Skeletal muscle tissue (tissue), 4 donors: Measurements from ENCODE around the gene ADAMTSL1. TPM values are rescaled to one million over a fixed set of nuclear protein-coding genes. Genes with fewer than 3 reads are reported as not detected.
A peak's percentile ranks its signal among the peaks of the same experiment; 100 is the strongest.

Experiments used
- H3K27ac ChIP-seq: one replicate; pipeline ENCODE4 v1.7.0; 2013; ENCODE audit warnings: mild to moderate bottlenecking, low read depth, low read length, inconsistent platforms
- H3K27me3 ChIP-seq, 3 donors: one replicate each; pipeline ENCODE4 v1.7.0; 2013; ENCODE audit warnings: low read length in 3 of 3; ENCODE audit not compliant: control insufficient read depth in 3 of 3, insufficient read depth in 3 of 3
- H3K36me3 ChIP-seq, 3 donors: one replicate each; pipeline ENCODE4 v1.7.0; 2013; ENCODE audit warnings: low read length in 3 of 3; ENCODE audit not compliant: control insufficient read depth in 3 of 3, insufficient read depth in 3 of 3
- H3K4me1 ChIP-seq, 3 donors: one replicate each; pipeline ENCODE4 v1.7.0; 2013; ENCODE audit warnings: low read length in 3 of 3, mild to moderate bottlenecking in 3 of 3; ENCODE audit not compliant: control insufficient read depth in 3 of 3, insufficient read depth in 3 of 3
- H3K4me3 ChIP-seq, 3 donors: one replicate each; pipeline ENCODE4 v1.7.0; 2013; ENCODE audit warnings: low read length in 3 of 3
- H3K9ac ChIP-seq, 3 donors: one replicate each; pipeline ENCODE4 v1.7.0; 2013; ENCODE audit warnings: low read length in 3 of 3, mild to moderate bottlenecking in 3 of 3, moderate library complexity in 2 of 3, low read depth in 1 of 3
- H3K9me3 ChIP-seq, 3 donors: one replicate each; pipeline ENCODE4 v1.7.0; 2013; ENCODE audit warnings: low read length in 3 of 3; ENCODE audit not compliant: control insufficient read depth in 3 of 3
- total RNA-seq: library from RNA; depleted of rRNA; stranded (reverse); fragments of >200 nt; gene quantifications from one replicate; pipeline ENCODE4 v1.2.3, GENCODE V29; 2014
- donor health status: Osteomylitis.

Gene ADAMTSL1
- total RNA-seq, 1 donor from 2014 or later: 18.3 TPM

GRCh38 chr9:18786196-18786595 is 312.2 kb downstream of the ADAMTSL1 start:
- Histone ChIP-seq H3K4me1 (peaks cover 0 to 11% (median 3%) of the 10 kb centered on the region in 3 donors), H3K9me3 (no peaks in the 10 kb centered on the region), H3K4me3 (no peak overlapping the region), H3K36me3 (no peaks in the 10 kb centered on the region), H3K9ac (no peak overlapping the region), H3K27me3 (no peaks in the 10 kb centered on the region), H3K27ac (peak overlapping the region; percentile 66)

DNA sequence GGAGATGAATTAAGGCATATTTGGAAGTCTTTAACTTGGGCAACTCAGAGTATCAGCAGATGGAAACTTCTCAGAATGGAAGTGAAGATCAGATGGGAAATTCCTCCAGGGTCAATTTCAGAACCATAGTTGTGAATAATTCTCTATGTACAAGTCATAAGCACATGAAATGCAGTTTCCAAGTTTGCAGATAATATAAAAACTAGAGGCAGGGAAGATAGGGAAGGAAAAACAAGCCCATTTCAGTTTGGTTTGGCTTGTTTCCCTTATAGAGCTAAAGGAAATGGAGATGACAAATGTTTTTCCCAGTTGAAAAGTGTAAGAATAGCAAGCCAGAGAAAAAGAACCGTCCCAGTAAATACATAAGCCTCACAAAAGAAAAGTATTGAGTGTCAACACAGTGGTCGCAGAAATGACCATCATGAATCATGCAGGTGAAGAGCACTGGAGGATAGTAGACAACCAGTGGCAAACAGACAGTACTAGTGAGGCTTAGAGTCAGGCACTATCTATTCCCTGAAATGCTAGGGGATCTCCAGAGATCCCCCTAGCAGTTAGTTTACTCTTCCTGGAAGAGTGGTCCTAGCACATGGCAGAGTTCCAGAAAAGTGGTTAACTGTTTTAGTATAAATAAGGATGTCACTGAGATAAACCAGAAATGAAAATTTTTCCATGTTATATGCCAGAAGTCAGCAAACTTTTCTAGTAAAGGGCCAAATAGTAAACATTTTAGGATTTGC is 313.1 kb downstream of the ADAMTSL1 start:
- Histone ChIP-seq H3K27ac (peak overlapping the region; percentile 66), H3K9me3 (no peaks in the 10 kb centered on the region), H3K4me3 (peak overlapping the region in 1 of 3 donors; percentile 19), H3K27me3 (no peaks in the 10 kb centered on the region), H3K36me3 (no peaks in the 10 kb centered on the region), H3K9ac (no peak overlapping the region), H3K4me1 (peaks cover 0 to 11% (median 3%) of the 10 kb centered on the region in 3 donors)

DNA sequence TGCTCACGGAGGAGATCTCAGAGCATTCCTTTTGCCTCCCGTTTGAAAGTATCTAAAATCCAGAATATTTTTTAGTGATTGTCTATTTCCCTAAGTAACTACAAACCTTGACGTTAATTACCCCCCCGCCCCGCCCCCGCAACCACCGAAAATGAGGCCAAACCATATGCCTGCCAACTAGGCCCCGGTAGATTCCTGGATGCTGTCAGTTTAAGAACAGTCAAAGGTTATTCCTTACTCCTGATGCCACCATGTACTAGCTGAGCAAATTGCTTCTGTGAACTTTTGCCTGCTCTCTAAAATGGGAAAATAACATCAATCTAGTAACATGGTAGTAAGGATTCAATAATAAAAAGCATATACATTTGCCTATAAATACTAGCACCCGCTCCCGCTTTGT is 314.3 kb downstream of the ADAMTSL1 start:
- peaks cover 0 to 11% (median 3%) of the 10 kb centered on the region in 3 donors for H3K4me1 ChIP-seq
- no peaks in the 10 kb centered on the region for H3K27me3 ChIP-seq
- H3K36me3 ChIP-seq: no peaks in the 10 kb centered on the region
- H3K27ac ChIP-seq: peak overlapping the region; percentile 66
- no peak overlapping the region for H3K9ac ChIP-seq
- H3K9me3 ChIP-seq: no peaks in the 10 kb centered on the region
- no peak overlapping the region for H3K4me3 ChIP-seq

- no peaks in the 10 kb centered on the region for H3K27me3 ChIP-seq
- peaks cover 0 to 10% (median 2%) of the 10 kb centered on the region in 3 donors for H3K4me1 ChIP-seq
- H3K4me3 ChIP-seq: no peak overlapping the region
- no peaks in the 10 kb centered on the region for H3K9me3 ChIP-seq
- no peak overlapping the region for H3K9ac ChIP-seq
- no peaks in the 10 kb centered on the region for H3K36me3 ChIP-seq
- no peak overlapping the region for H3K27ac ChIP-seq
These were observed 317.1 kb downstream of the ADAMTSL1 start for GRCh38 chr9:18791074-18791473.

- no peak overlapping the region for H3K4me3 ChIP-seq
- no peak overlapping the region for H3K27ac ChIP-seq
- H3K36me3 ChIP-seq: no peaks in the 10 kb centered on the region
- H3K27me3 ChIP-seq: no peaks in the 10 kb centered on the region
- H3K9ac ChIP-seq: no peak overlapping the region
- peaks cover 0 to 7% (median 0%) of the 10 kb centered on the region in 3 donors for H3K4me1 ChIP-seq
- H3K9me3 ChIP-seq: no peaks in the 10 kb centered on the region
These were observed 319.2 kb downstream of the ADAMTSL1 start for GRCh38 chr9:18793122-18793521.

- H3K27me3 ChIP-seq: no peaks in the 10 kb centered on the region
- no peak overlapping the region for H3K9ac ChIP-seq
- H3K27ac ChIP-seq: no peak overlapping the region
- H3K4me3 ChIP-seq: no peak overlapping the region
- H3K36me3 ChIP-seq: no peaks in the 10 kb centered on the region
- no peaks in the 10 kb centered on the region for H3K9me3 ChIP-seq
- H3K4me1 ChIP-seq: peaks cover 0 to 7% (median 0%) of the 10 kb centered on the region in 3 donors
These were observed 322.2 kb downstream of the ADAMTSL1 start for GRCh38 chr9:18795947-18796671.

- Histone ChIP-seq H3K4me3 (no peak overlapping the region), H3K9me3 (no peaks in the 10 kb centered on the region), H3K9ac (no peak overlapping the region), H3K27ac (no peak overlapping the region), H3K27me3 (no peaks in the 10 kb centered on the region), H3K36me3 (no peaks in the 10 kb centered on the region), H3K4me1 (peaks cover 0 to 7% (median 0%) of the 10 kb centered on the region in 3 donors)
These were observed 322.8 kb downstream of the ADAMTSL1 start for GRCh38 chr9:18796696-18797270.

- no peaks in the 10 kb centered on the region for H3K36me3 ChIP-seq
- no peak overlapping the region for H3K4me3 ChIP-seq
- no peaks in the 10 kb centered on the region for H3K9me3 ChIP-seq
- H3K27ac ChIP-seq: no peak overlapping the region
- no peak overlapping the region for H3K9ac ChIP-seq
- H3K27me3 ChIP-seq: no peaks in the 10 kb centered on the region
- H3K4me1 ChIP-seq: peaks cover 0 to 7% (median 0%) of the 10 kb centered on the region in 3 donors
These were observed 324.2 kb downstream of the ADAMTSL1 start for GRCh38 chr9:18798106-18798505.

DNA sequence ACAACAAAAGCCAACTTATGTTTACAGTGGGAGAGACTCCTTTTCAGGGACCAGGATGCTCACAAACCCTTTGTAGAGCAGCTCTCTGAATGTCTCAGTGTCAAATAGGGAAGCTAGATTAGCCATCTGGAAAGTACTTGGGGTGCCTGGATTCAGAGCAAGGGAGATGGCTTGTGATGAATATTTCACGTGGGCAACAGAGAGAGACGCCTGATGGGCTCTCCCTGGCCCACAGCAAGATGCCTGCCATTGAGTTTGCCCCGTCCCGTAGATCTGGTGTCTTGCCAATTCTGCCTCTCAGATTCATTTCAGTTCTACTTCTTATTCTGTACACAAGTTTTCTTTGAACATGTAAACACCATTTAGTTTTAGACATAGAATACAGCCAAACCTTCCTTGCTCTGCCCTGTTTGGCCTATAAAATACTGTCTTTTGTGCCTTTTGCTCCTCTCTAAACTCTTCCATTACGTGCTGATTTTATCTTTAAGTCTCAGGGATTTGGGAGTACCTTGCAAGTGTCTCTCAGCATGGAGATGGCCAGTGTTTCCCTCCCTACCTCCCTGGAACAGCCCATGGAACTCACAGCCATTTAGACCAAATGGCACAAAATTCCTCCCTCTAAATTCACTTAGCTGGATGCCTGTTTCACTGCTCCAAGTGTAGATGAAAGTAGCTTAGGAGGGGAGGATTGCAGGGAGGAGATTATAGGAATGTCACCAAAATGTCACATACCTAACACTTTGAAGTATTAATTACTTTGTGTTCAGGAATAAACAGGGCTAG is 324.7 kb downstream of the ADAMTSL1 start:
- Histone ChIP-seq H3K4me1 (peaks cover 0 to 7% (median 0%) of the 10 kb centered on the region in 3 donors), H3K36me3 (no peaks in the 10 kb centered on the region), H3K27me3 (no peaks in the 10 kb centered on the region), H3K4me3 (no peak overlapping the region), H3K9me3 (no peaks in the 10 kb centered on the region), H3K9ac (no peak overlapping the region), H3K27ac (no peak overlapping the region)
